ENCODE measurements around the gene MANEA. TPM values are rescaled to one million over a fixed set of nuclear protein-coding genes. Genes with fewer than 3 reads are reported as not detected.

MANEA gene
- total and polyA plus RNA-seq, 2 of the 13 experiments (the other 11 are each of a cell fraction or from before 2014, with no cell fraction given) = 10.0 to 10.9 TPM

DNA sequence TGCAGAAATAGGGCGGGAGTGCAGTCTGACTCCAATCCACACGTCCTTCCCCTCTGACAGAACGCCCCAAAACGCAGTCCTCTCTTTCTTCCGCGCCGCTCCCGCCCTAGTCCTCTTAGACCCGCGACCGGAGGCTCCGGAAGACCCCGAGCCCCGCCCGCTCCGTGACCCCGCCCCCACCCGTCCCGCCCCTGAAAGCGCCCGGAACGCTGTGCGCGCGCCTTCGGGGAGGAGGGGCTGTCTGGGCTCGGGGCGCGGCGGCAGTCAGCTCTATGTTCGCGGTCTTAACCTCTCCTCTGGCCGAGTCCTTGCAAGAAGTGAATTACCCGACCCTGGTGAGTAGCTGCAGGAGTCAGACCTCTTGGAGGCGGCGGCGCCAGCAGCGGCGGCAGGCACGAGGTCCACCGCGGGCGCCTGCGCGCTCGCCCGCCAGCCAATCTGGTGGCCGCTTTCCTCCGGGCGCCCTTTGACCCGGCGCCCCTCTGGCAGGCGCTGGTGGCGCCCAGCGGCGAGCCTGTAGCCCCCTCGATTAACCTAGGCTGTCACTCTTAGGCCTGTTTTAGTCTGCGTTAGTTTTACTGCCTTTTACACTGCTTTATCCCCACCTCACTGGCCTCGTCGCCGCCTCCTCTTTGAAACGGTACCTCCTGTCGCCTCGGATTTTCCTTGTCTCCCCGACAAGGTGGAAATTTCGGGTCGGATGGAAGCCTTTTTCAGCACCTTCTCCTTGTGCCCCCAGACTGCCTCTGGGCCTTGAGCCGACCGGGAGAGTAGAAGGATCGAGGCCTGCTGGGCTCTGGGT is at the start of gene MANEA (continued):
- TF ChIP-seq ZNF564 (CRISPR knock-in tag; IDR thresholded peaks at IDR 0.05) (peak; percentile 74; the same call in 1 of the 2 replicates), FOSL1 (CRISPR knock-in tag; IDR thresholded peaks at IDR 0.05; ENCODE audit: borderline replicate concordance) (no peak), ZBTB10 (CRISPR knock-in tag; IDR thresholded peaks at IDR 0.05; ENCODE audit: borderline replicate concordance) (no peak; the same call in 1 of the 2 replicates), ZNF616 (CRISPR knock-in tag; IDR thresholded peaks at IDR 0.05; ENCODE audit: low read depth) (no peak), TBP (CRISPR knock-in tag; IDR thresholded peaks at IDR 0.05) (no peak), FOSL2 (CRISPR knock-in tag; IDR thresholded peaks at IDR 0.05) (no peak), ZMYM3 (CRISPR knock-in tag; IDR thresholded peaks at IDR 0.05) (no peak), TSC22D2 (CRISPR knock-in tag; IDR thresholded peaks at IDR 0.05; ENCODE audit: borderline replicate concordance) (0 out of 2 replicates have a peak, but pooled peaks have one; percentile 19), JUNB (CRISPR knock-in tag; IDR thresholded peaks at IDR 0.05; ENCODE audit: borderline replicate concordance) (no peak), KLF6 (CRISPR knock-in tag; IDR thresholded peaks at IDR 0.05) (peak; percentile 54), RAD51 (IDR thresholded peaks at IDR 0.05; ENCODE audit: borderline replicate concordance) (no peak), SRSF4 (IDR thresholded peaks at IDR 0.05; ENCODE audit: low read depth, low read length, poor library complexity, severe bottlenecking) (no peak), MAFK (conservative IDR thresholded peaks at IDR 0.05 in 1 of 2, IDR thresholded peaks at IDR 0.05 in 1 of 2; ENCODE audit: low read length in 2 of 2) (no peak), MTA1 (CRISPR knock-in tag; IDR thresholded peaks at IDR 0.05; ENCODE audit: borderline replicate concordance) (peak; percentile 54; the same call in 1 of the 2 replicates), THAP7 (CRISPR knock-in tag; IDR thresholded peaks at IDR 0.05) (0 out of 2 replicates have a peak, but pooled peaks have one; percentile 49), MED8 (CRISPR knock-in tag; IDR thresholded peaks at IDR 0.05; ENCODE audit: insufficient replicate concordance) (peak; percentile 41), ZNF446 (CRISPR knock-in tag; IDR thresholded peaks at IDR 0.05) (no peak), ZNF24 (IDR thresholded peaks at IDR 0.05) (no peak), ZNF784 (CRISPR knock-in tag; IDR thresholded peaks at IDR 0.05; ENCODE audit: borderline replicate concordance) (peak; percentile 20; the same call in 1 of the 2 replicates)
- TF ChIP-seq, protein P1, sequence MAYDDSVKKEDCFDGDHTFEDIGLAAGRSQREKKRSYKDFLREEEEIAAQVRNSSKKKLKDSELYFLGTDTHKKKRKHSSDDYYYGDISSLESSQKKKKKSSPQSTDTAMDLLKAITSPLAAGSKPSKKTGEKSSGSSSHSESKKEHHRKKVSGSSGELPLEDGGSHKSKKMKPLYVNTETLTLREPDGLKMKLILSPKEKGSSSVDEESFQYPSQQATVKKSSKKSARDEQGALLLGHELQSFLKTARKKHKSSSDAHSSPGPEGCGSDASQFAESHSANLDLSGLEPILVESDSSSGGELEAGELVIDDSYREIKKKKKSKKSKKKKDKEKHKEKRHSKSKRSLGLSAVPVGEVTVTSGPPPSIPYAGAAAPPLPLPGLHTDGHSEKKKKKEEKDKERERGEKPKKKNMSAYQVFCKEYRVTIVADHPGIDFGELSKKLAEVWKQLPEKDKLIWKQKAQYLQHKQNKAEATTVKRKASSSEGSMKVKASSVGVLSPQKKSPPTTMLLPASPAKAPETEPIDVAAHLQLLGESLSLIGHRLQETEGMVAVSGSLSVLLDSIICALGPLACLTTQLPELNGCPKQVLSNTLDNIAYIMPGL (CRISPR knock-in tag; IDR thresholded peaks at IDR 0.05; ENCODE audit: borderline replicate concordance in 1 of 2, low read depth in 1 of 2) = peak; percentile 50 to 87; a peak in 3 of 4 replicates

Measured in HepG2 (cell line).